ENCODE measurements around the gene DCBLD1. TPM values are rescaled to one million over a fixed set of nuclear protein-coding genes. Genes with fewer than 3 reads are reported as not detected.

DCBLD1 gene
- total and polyA plus RNA-seq, 2 of the 13 experiments (the other 11 are each of a cell fraction or from before 2014, with no cell fraction given): 23.2 to 41.5 TPM

DNA sequence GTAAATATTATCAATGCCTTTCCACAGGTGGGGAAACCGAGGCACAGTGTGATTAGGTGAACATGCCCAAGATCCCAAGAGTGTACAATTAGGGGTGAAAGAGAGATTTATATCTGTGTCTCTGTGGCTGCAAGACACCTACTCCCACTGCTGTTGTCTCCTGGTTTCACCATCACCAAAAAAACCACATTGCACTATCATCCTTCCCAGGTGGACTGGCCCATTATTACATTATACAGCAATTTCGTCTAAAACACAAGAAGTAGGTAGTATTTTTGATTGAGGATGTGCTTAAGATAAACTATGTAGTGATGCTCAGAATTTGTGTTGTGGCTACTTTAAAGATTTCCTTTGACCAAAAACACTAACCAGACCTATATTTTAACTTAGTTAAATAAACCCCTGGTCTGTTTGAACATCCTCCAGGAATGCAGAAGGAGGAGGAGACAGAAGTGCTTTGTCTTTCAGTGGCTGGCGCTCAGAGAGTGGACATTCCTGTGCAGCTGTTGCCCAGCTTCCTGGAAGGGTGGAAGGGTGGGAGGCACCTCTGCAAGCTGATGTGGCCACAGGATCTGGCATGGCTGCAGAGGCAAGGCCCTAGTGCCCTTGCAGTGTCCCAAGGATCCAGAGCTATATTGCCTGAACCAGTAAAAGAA, 23.8 kb downstream of the DCBLD1 start (continued):
- TF ChIP-seq DPF2 (CRISPR knock-in tag; IDR thresholded peaks at IDR 0.05; ENCODE audit: borderline replicate concordance, low read depth) (peak; percentile 72), ZNF3 (CRISPR knock-in tag; IDR thresholded peaks at IDR 0.05) (no peak), STAT5B (CRISPR knock-in tag; IDR thresholded peaks at IDR 0.05) (no peak), FLYWCH1 (CRISPR knock-in tag; IDR thresholded peaks at IDR 0.05) (no peak), ZC3H13 (CRISPR knock-in tag; IDR thresholded peaks at IDR 0.05) (no peak), ZNF44 (CRISPR knock-in tag; IDR thresholded peaks at IDR 0.05) (no peak), ZNF83 (CRISPR knock-in tag; IDR thresholded peaks at IDR 0.05; ENCODE audit: borderline replicate concordance) (no peak), ZNF124 (CRISPR knock-in tag; IDR thresholded peaks at IDR 0.05) (no peak), NAIF1 (CRISPR knock-in tag; IDR thresholded peaks at IDR 0.05; ENCODE audit: borderline replicate concordance) (no peak), ONECUT2 (CRISPR knock-in tag; IDR thresholded peaks at IDR 0.05) (no peak), ZSCAN29 (CRISPR knock-in tag; conservative IDR thresholded peaks at IDR 0.05) (no peak), DMAP1 (CRISPR knock-in tag; IDR thresholded peaks at IDR 0.05) (no peak; the same call in 1 of the 2 replicates), RFXANK (CRISPR knock-in tag; IDR thresholded peaks at IDR 0.05) (0 out of 2 replicates have a peak, but pooled peaks have one; percentile 42), ZNF12 (CRISPR knock-in tag; IDR thresholded peaks at IDR 0.05) (peak; percentile 60; the same call in 1 of the 2 replicates), ZNF652 (CRISPR knock-in tag; IDR thresholded peaks at IDR 0.05; ENCODE audit: borderline replicate concordance, low read depth) (no peak), YEATS4 (CRISPR knock-in tag; IDR thresholded peaks at IDR 0.05; ENCODE audit: borderline replicate concordance) (0 out of 2 replicates have a peak, but pooled peaks have one; percentile 52), MXD4 (CRISPR knock-in tag; IDR thresholded peaks at IDR 0.05) (no peak), FOXA1 (IDR thresholded peaks at IDR 0.05) (no peak), FOXA1 (CRISPR knock-in tag; IDR thresholded peaks at IDR 0.05) (0 out of 2 replicates have a peak, but pooled peaks have one; percentile 35), ZNF614 (CRISPR knock-in tag; IDR thresholded peaks at IDR 0.05; ENCODE audit: borderline replicate concordance) (peak; percentile 67; the same call in 1 of the 2 replicates), FOXO1 (CRISPR knock-in tag; IDR thresholded peaks at IDR 0.05) (no peak), ZFP62 (CRISPR knock-in tag; IDR thresholded peaks at IDR 0.05) (no peak), LCORL (IDR thresholded peaks at IDR 0.05) (peak; percentile 60; the same call in 1 of the 2 replicates), LCORL (CRISPR knock-in tag; IDR thresholded peaks at IDR 0.05) (0 out of 2 replicates have a peak, but pooled peaks have one; percentile 24), ZNF207 (IDR thresholded peaks at IDR 0.05; ENCODE audit: borderline replicate concordance) (no peak), ZNF589 (CRISPR knock-in tag; conservative IDR thresholded peaks at IDR 0.05) (no peak)
- TF ChIP-seq, protein P1, sequence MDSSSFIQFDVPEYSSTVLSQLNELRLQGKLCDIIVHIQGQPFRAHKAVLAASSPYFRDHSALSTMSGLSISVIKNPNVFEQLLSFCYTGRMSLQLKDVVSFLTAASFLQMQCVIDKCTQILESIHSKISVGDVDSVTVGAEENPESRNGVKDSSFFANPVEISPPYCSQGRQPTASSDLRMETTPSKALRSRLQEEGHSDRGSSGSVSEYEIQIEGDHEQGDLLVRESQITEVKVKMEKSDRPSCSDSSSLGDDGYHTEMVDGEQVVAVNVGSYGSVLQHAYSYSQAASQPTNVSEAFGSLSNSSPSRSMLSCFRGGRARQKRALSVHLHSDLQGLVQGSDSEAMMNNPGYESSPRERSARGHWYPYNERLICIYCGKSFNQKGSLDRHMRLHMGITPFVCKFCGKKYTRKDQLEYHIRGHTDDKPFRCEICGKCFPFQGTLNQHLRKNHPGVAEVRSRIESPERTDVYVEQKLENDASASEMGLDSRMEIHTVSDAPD (CRISPR knock-in tag; IDR thresholded peaks at IDR 0.05): peak; percentile 70; the same call in 1 of the 2 replicates
- TF ChIP-seq, protein P2, sequence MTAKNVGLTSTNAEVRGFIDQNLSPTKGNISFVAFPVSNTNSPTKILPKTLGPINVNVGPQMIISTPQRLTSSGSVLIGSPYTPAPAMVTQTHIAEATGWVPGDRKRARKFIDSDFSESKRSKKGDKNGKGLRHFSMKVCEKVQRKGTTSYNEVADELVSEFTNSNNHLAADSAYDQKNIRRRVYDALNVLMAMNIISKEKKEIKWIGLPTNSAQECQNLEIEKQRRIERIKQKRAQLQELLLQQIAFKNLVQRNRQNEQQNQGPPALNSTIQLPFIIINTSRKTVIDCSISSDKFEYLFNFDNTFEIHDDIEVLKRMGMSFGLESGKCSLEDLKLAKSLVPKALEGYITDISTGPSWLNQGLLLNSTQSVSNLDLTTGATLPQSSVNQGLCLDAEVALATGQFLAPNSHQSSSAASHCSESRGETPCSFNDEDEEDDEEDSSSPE (CRISPR knock-in tag; IDR thresholded peaks at IDR 0.05): no peak
- TF ChIP-seq, protein P3, sequence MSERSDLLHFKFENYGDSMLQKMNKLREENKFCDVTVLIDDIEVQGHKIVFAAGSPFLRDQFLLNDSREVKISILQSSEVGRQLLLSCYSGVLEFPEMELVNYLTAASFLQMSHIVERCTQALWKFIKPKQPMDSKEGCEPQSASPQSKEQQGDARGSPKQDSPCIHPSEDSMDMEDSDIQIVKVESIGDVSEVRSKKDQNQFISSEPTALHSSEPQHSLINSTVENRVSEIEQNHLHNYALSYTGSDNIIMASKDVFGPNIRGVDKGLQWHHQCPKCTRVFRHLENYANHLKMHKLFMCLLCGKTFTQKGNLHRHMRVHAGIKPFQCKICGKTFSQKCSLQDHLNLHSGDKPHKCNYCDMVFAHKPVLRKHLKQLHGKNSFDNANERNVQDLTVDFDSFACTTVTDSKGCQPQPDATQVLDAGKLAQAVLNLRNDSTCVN (CRISPR knock-in tag; IDR thresholded peaks at IDR 0.05; ENCODE audit: borderline replicate concordance): no peak
- TF ChIP-seq, protein P4, sequence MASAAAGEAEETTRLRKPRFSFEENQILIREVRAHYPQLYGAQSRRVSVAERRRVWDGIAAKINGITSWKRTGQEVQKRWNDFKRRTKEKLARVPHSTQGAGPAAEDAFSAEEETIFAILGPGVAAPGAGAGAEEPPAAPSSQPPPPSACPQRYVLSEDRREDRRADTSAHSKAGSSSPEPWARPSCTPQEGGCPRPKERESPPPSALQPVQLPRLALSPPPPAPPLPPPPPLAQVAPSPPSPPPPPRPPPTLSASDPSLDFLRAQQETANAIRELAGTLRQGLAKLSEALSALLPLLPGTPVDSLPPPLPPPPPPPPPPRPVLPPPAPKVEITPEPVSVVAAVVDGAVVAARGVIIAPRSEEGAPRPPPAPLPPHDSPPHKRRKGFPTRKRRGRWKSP (CRISPR knock-in tag; IDR thresholded peaks at IDR 0.05): no peak
